Stimulated activated CD4-positive, alpha-beta T cell treated with anti-CD3 and anti-CD28 coated beads, Interleukin-4, amount 100 ng/mL, for 48 hours (primary cell): Measurements from ENCODE around the gene IL17REL.
"Not testable (repeated sequence)": the region's sequence is repeated elsewhere in the genome, so short reads cannot be mapped to it uniquely, and the experiment has no call there.

Experiments used
- DNase-seq, 2 donors: peaks; one replicate each; pipeline ENCODE4 v3.0.0-alpha.2; 2020; ENCODE audit warnings: low read depth in 2 of 2

Gene IL17REL

DNA sequence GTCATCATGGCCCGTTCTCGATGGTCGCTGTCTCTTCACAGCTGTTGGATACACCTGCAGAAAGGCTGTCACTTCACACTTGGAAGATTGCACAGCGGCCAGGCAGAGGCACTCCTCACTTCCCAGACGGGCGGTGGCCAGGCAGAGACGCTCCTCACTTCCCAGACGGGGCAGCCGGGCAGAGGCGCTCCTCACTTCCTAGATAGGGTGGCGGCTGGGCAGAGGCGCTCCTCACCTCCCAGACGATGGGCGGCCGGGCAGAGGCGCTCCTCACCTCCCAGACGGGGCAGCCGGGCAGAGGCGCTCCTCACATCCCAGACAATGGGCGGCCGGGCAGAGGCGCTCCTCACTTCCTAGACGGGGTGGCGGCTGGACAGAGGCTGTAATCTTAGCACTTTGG is 22.7 kb downstream of the IL17REL start:
- DNase-seq: not testable (repeated sequence)

- no peak for DNase-seq
Measured at GRCh38 chr22:49986325-49986724, 26.2 kb downstream of the IL17REL start.

DNA sequence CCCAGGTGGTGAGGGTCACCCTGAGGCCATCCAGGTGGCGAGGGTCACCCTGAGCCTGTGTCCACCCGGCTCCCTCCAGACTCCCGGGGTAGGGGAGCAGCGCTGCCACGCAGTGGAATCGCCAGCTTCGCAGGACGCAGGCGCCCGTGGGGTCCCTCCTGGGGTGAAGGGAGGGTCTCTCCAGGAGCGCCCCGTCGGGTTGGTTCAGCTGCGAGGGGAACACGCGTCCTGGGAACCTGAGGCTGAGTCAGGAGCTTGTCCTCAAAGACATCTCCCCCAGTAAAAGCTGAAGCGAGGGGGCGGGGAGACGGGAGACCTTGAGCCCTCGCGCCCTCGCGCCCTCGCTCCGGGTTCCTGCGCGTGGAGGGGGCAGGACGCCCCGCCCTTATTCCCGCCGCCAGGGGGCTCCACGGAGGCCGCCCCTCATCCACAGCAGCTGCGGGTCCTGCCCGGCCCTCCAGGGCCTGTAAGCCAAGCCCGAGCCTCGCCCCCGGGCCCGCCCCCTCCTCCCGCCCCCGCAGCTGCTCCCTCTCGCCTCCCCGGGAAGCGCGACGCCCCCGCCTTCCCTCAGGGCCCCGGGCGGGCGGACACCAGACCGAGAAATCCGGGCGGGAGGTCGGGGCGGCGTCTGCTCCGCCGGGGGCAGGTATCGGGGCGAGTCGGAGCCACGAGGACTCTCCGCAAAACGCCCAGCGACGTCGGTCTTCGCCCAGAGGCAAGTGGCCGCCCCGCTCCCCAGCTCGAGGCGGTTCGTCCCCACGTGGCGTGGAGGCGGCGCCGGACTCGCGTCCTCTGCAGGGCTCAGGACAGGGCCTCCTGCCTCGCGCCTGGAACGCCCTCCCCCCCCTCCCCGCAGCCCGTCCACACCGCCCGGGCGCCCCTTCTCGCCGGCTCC is 29.2 kb downstream of the IL17REL start:
- no peak for DNase-seq

DNA sequence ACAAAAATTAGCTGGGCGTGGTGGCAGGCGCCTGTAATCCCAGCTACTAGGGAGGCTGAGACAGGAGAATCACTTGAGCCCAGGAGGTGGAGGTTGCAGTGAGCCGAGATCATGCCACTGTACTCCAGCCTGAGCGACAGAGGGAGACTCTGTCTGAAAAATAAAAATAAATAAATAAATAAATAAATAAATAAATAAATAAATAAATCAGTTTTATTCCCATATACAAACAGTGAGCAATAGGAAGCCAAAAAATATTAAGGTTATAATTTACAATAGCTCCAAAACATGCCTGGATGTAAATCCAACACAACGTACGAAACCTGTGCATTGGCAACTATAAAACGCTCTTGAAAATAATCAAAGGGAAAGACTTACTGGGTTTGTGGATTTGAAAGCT is 30.8 kb downstream of the IL17REL start:
- DNase-seq: not testable (repeated sequence)

DNA sequence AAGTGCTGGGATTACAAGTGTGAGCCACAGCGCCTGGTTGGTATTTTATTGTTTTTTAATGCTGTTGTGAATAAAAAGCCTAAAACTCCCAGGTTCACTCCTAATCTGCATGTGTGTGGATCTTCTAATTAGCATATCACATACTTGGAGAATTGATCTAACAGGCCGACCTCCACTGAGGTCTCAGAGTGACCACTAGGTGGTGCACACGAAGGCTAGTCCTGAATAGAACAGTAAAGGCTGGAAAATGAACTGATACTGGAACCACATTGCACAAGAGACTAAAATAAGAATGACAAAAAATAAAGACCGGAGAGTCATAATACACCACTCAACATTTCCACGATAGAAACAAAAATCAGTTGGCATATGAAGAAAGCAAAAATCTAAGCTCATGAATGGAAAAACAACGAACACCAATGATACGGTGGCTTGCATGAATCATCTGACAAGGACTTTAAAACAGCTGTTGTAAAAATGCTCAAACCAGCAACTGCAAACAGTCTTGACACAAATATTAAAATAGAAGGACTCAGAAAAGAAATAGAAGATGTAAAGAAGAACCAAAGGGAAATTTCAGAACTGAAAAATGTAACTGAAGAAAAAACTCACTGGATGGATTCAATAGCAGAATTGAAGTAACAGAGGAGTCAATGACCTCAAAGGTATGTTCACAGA is 32.8 kb downstream of the IL17REL start:
- DNase-seq: peak in 1 of 2 donors; percentile 45

DNA sequence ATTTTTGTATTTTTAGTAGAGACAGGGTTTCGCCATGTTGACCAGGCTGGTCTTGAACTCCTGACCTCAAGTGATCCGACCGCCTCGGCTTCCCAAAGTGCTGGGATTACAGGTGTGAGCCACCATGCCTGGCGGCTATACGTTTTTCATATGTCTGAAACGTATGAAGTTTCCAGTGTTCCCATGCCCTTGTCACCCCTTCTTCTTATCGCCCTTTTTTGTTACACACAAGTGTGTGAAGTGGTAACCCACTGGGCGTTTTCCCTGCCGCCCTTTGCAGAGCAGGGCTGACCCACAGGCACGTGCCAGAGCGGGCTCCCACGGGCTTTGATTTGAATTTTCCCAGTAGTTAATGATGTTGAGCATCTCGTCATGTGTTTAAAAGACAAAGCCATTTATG is 35.0 kb downstream of the IL17REL start:
- no peak for DNase-seq

DNA sequence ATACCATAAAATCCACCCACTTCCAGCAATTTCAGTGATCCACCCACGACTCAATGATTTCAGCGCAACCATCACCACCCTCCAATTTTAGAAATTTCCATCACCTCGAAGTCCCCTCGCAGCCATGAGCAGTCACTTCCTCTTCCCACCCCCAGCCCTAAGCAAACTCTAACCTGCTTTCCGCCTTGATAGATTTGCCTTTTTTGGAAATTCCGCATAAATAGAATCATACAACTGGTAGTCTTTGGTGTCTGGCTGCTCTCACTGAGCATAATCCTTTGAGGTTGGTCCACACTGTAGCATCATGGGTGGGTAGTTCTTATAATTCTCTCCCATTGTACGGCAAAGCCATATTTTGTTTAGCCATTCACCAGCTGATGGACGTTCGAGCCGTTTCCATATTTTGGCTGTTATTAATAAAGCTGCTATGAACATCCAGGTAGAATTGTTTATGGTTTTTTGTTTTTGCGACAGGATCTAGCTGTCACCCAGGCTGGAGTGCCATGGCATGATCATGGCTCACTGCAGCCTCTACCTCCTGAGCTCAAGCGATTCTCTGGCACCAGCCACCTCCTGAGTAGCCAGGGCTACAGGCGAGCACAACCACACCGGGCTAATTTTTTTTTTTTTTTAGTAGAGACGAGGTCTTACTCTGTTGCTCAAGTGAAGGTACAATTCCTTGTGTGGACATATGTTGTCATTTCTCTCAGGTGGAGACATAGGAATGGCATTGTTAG is 36.0 kb downstream of the IL17REL start:
- DNase-seq: peak in 1 of 2 donors; percentile 50

- DNase-seq: peak; percentile 48
Measured at GRCh38 chr22:49975543-49976389, 36.8 kb downstream of the IL17REL start.

DNA sequence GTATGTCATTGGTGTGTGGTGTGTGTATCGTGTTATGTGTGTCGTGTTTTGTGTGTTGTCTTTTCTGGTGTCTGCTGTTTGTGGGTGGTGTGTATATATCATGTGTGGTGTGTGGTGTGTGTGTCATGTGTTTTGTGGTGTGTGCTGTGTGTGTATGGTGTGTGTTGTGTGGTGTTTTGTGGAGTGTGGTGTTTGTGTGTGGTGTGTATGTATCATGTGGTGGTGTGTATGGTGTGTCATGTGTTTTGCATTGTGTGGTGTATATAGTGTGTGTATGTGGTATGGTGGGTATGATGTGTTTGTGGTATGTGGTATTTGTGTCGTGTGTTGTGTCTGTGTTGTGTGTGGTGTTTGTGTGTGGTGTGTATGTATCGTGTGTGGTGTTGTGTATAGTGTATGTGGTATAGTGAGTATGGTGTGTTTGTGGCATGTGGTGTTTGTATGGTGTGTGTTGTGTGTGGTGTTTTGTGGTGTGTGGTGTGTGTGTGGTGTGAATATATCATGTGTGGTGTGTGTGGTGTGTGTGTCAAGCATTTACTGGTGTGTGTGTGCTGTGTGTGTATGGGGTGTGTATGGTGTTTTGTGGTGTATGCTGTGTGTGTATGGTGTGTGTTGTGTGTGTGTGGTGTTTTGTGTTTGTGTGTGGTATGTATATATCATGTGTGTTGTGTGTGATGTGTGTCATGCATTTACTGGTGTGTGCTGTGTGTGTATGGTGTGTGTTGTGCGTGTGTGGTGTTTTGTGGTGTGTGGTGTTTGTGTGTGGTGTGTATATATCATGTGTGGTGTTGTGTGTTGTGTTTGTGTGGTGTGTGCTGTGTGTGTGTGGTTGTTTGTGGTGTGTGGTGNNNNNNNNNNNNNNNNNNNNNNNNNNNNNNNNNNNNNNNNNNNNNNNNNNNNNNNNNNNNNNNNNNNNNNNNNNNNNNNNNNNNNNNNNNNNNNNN is 39.3 kb downstream of the IL17REL start:
- DNase-seq: no peak

DNA sequence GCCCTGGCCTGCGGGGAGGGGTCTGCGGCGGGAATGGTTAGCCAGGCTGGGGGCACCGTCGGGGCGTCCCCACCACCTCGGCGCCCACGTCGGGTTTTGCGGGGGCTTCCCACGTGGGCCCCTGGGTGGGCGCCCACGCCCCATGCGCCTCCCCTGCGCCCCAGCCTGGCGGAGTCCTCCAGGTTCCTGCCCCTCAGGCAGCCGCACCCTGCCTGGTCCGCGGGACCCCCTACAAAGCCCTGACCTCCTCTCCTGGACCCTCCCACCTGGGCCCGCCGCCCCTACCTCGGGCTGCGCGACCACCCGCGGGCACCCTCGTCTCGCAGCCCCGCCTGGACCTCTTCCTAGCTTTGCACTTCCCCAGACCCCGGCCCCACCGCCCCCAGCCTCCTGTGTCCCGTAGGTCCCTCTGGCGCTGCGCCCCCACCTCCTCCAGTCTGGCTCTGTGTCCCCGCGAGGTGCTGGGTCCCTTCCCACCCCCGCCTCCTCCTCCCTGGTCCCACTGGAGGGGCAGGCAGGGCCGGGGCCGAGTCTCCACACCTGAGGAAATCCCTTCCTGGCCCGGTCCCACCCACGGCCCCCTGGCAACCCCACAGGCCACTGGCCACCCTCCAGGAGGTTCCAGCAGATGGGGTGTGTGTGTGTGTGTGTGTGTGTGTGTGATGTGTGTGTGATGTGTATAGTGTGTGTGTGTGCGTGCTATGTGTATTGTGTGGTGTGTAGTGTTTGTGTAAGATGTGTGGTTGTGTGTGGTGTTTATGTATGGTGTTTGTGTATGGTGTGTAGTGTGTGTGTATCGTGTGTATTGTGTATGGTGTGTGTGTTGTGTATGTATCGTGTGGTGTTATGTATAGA is 40.2 kb downstream of the IL17REL start:
- no peak for DNase-seq

DNA sequence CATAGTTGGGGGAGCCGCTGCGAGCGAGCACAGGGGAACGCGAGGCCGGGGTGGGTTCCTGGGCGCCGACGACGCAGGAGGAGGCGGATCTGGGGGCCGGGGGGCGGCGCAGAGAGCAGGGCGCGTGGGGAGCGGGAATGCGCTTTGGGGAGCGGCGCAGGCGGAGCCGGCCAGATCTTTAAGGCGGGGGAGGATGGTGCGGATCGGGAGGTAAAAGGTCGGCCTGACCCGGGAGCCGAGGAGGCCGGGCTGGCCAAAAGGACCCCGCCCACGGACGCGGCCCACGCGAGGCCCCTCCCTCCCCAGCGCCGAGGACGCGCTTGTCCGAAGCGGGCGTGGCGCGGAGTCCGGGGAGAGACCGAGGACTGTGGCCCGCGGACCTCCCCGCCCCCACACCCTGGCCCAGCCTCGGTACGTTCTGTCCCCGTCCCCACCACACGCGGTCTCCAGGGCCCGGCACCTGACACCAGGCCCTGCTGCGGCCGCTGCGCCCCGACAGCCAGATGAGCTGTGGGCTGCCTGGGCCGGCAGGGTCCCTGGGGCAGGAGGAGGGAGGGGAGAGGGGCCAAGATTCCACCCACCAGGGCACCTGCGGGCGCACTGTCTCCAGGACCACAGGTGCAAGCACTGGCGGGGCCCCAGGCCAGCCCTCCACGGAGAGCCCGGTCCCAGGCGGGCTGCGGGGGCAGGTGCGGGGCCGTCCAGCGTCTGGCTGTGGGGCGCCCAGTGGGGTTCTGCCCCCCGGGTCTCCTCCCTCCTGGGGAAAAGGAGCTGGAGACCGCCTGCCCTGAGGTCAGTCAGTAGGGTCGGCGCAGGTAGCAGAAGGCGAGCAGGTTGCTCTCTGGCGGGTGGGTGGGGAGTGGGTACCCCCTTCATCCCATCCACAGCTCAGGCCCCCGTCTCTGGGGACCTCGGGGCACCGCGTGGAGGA is 41.1 kb downstream of the IL17REL start:
- peak; percentile 65 to 76 for DNase-seq

GRCh38 chr22:49970528-49971231 is 41.9 kb downstream of the IL17REL start:
- peak; percentile 95 to 98 for DNase-seq

DNA sequence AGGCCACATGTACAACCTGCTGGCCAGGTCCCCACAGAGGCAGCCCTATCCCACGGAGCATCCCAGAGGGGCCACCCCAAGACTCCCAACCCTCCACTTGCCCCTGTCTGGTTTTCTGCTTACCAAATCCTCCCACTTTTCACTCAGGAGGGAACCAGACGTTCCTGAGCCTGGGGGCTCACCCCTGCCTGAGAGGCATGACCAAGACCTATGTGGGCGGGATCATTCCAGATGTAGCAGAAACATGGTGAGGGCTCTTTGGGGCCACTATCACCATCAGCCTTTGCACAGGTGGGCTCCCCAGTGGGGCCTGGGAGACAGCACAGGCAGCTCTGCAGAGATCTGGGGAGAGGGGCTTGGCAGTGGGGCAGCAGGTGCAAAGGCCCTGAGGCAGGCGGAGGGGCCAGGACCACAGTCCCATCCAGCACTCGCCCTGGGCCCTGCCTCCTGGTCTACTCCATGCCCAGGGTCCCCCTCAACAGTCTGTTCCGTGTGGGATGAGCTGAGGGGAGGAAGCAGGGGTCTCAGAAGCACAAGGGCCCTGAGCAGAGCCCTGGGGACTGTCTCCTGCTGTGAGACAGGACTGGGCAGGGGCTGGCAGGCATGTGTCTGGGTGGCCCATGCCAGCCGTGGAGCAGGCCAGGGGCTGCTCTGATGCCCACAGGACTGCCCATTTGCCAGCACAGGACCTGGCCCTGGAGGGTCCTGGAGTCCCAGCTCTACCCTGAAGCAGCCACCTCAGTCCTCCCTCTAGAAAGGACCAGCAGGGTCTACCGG is 42.6 kb downstream of the IL17REL start:
- DNase-seq: no peak

DNA sequence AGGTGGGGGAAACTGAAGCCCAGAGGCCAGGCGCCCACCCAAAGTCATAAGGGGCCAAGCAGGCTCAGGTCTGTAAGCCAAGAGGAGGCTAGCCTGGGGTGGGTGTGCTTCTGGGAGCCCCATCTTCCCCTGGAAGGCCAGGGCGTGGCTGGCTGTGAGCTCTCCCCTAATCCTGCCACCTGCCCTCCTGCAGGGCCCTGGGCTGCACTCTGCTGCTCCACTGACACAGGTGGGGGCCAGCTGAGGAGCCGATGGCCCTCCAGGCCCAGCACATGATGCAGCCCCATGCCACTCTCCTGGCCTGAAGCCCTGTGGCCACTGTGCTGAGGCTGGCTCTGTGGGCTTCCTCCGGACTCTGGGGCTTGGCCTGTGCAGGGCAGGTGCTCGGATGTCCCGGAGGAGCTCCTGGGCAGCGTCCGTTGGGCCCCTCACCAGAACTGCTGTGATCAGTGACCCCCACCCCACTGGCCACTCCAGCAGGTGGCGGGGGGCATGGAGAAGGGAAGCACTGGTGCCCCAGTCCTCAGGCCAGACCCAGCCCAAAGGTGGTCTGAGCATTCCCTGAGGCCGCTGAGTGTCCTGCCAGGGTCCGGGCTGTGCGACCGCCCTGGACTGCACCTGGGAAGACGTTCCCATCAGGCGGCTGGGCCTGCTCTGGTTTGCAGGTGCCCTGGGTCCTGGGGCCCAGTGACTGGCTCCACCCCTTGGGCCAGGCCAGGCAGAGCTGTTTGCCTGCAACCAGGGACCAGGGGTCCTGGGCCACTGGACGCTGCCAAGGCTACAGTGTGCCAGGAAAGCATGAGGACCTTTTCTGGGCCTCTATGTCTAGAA is 43.5 kb downstream of the IL17REL start:
- DNase-seq: no peak

DNA sequence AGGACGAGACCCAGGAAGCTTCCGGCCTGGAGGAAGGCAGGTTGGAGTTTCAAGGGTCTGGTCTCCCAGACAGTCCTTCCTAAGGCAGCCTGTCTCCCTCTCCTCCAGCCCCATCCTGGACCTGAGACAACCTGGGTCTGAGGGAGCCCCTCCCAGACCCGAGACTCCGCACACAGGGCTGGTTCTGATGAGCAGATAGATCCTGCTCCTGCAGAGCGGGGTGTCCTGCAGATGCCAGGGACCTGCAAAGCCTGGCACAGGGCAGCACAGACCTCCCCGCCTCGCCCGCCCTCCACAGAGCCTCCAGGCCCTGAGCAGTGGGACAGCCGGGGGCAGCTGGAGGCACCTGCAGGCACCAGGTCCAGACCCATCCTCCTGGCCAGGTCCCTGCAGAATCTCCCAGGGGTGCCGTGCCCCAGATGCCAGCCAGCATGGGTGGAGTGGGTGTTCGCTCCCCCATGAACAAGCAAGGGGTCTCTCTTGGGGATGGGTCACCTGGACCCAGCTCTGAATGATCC is 44.2 kb downstream of the IL17REL start:
- DNase-seq: no peak
